Ascending aorta (tissue), 2 donors: ENCODE results near the gene SDR39U1. TPM values are rescaled to one million over a fixed set of nuclear protein-coding genes. Genes with fewer than 3 reads are reported as not detected.

Experiments
- DNase-seq, 2 donors: peaks; one replicate each; pipeline ENCODE4 v3.0.0-alpha.2; 2019; ENCODE audit warnings: low spot score in 2 of 2
- H3K27ac ChIP-seq, 2 donors: fragments of 200-600 bp; sonication (generic); one replicate each; pipeline ENCODE4 v1.5.1; 2016 to 2017; ENCODE audit warnings: mild to moderate bottlenecking in 1 of 2
- H3K27me3 ChIP-seq: fragments of 200-600 bp; sonication (generic); one replicate; pipeline ENCODE4 v1.5.1; 2017
- H3K36me3 ChIP-seq, 2 donors: fragments of 200-600 bp; sonication (generic); one replicate each; pipeline ENCODE4 v1.5.1; 2016
- H3K4me1 ChIP-seq, 2 donors: fragments of 200-600 bp; sonication (generic); one replicate each; pipeline ENCODE4 v1.5.1; 2016 to 2017; ENCODE audit warnings: mild to moderate bottlenecking in 1 of 2
- H3K4me3 ChIP-seq, 2 donors: fragments of 200-600 bp; sonication (generic); one replicate each; pipeline ENCODE4 v1.5.1; 2016 to 2017; ENCODE audit warnings: mild to moderate bottlenecking in 1 of 2
- H3K9me3 ChIP-seq, 2 donors: fragments of 200-600 bp; sonication (generic); one replicate each; pipeline ENCODE4 v1.5.1; 2016
- intact Hi-C: fragments of 100-400 bp; cut with DNase I; formaldehyde crosslinking; loops from one replicate; pipeline ENCODE4 v1.15.1; 2023
- total RNA-seq: library from RNA; depleted of rRNA; stranded (reverse); fragments of >200 nt; gene quantifications from one replicate; pipeline ENCODE4 v1.1.0, GENCODE V29; 2016
- TF ChIP-seq, protein P1 (sequence below), 3 experiments: fragments of 200-600 bp in 2 of 3; fragments of 450-650 bp in 1 of 3; sonication (generic) in 2 of 3; IDR thresholded peaks; one replicate each; pipeline ENCODE4 v1.5.1; 2016 to 2019; ENCODE audit warnings: antibody characterized with exemption in 3 of 3, mild to moderate bottlenecking in 1 of 3, moderate library complexity in 1 of 3

Gene SDR39U1
- total RNA-seq, 1 donor from 2014 or later: 98.3 TPM

GRCh38 chr14:24431569-24432258, 10.9 kb downstream of the SDR39U1 start:
- H3K27ac ChIP-seq: peak overlapping the region; percentile 88 to 96
- intact Hi-C loops: loop anchor here (5.0 to 10.0 kb wide), 2 partner anchors 189 to 1067 kb away; partner anchors contain the start of genes EFS and TINF2
- H3K9me3 ChIP-seq: no peaks in the 10 kb centered on the region
- H3K4me1 ChIP-seq: peaks cover 5 to 27% of the 10 kb centered on the region in 2 donors
- H3K36me3 ChIP-seq: peaks cover 33 to 37% of the 10 kb centered on the region in 2 donors
- TF ChIP-seq, protein P1, sequence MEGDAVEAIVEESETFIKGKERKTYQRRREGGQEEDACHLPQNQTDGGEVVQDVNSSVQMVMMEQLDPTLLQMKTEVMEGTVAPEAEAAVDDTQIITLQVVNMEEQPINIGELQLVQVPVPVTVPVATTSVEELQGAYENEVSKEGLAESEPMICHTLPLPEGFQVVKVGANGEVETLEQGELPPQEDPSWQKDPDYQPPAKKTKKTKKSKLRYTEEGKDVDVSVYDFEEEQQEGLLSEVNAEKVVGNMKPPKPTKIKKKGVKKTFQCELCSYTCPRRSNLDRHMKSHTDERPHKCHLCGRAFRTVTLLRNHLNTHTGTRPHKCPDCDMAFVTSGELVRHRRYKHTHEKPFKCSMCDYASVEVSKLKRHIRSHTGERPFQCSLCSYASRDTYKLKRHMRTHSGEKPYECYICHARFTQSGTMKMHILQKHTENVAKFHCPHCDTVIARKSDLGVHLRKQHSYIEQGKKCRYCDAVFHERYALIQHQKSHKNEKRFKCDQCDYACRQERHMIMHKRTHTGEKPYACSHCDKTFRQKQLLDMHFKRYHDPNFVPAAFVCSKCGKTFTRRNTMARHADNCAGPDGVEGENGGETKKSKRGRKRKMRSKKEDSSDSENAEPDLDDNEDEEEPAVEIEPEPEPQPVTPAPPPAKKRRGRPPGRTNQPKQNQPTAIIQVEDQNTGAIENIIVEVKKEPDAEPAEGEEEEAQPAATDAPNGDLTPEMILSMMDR (IDR thresholded peaks at IDR 0.05): peak; percentile 84 to 92 (median 85)
- peak; percentile 70 to 93 for DNase-seq
- H3K4me3 ChIP-seq: peak overlapping the region; percentile 78 to 92
- no peaks in the 10 kb centered on the region for H3K27me3 ChIP-seq

- Histone ChIP-seq H3K4me1 (peaks cover 5 to 23% of the 10 kb centered on the region in 2 donors), H3K27ac (peak overlapping the region; percentile 88 to 96), H3K4me3 (peak overlapping the region; percentile 78 to 92), H3K36me3 (peaks cover 26 to 31% of the 10 kb centered on the region in 2 donors), H3K27me3 (no peaks in the 10 kb centered on the region), H3K9me3 (no peaks in the 10 kb centered on the region)
- intact Hi-C loops: loop anchor here (1.0 to 10.0 kb wide), 3 partner anchors 65 to 1066 kb away; partner anchors contain the start of genes EFS and TINF2
- DNase-seq: peak in 1 of 2 donors; percentile 66
- TF ChIP-seq, protein P1 (IDR thresholded peaks at IDR 0.05): no peak
Measured at GRCh38 chr14:24430682-24431568, 11.7 kb downstream of the SDR39U1 start.

GRCh38 chr14:24430143-24430681, 12.4 kb downstream of the SDR39U1 start:
- intact Hi-C loops: loop anchor here (1.0 to 10.0 kb wide), 3 partner anchors 64 to 1065 kb away; partner anchors contain the start of genes EFS and TINF2
- peak in 1 of 2 donors; percentile 90 for DNase-seq
- peaks cover 24 to 28% of the 10 kb centered on the region in 2 donors for H3K36me3 ChIP-seq
- H3K9me3 ChIP-seq: no peaks in the 10 kb centered on the region
- TF ChIP-seq, protein P1 (IDR thresholded peaks at IDR 0.05): no peak
- H3K27me3 ChIP-seq: no peaks in the 10 kb centered on the region
- H3K4me1 ChIP-seq: peaks cover 5 to 23% of the 10 kb centered on the region in 2 donors
- H3K4me3 ChIP-seq: peak overlapping the region; percentile 78 to 92
- peak overlapping the region; percentile 88 to 96 for H3K27ac ChIP-seq

DNA sequence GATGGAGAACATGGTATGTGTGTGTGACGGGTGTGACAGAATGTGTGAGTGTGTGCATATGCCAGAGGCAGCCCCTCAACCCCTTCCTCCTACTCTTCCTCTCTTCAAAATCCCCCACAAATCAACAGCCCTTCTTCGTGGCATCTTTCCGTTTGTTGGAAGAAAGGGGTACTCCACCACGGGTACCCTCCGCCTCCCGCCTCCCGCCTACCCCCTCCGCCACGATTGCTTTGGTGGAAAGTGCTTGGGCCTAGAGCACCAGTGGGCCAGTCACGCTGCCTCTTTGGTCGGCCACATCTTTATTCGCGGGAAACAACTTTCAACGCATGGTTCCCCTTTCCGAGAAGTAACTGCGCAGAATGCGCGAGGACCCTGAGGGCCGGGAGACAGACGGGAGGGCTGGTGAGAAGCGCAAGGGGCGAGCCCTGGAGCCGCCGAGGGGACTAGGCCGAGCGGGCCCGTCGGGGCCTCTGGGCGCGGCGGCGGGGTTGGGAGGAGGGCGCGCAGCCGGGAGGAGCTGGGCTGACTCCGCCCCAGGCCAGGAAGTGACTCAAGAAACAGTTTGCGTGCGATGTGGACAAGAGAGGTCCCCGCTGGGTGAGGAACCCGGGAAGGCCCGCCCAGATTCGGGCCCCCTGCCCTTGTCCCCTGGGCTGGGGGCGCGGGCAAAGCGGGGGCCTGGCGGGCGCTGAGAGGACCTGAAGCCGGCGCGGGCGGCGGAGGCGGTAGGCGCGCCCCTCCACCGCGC, 13.0 kb downstream of the SDR39U1 start, which contains the start of the genes CBLN3 and KHNYN:
Gene CBLN3 (minus strand): TSS at position 274 of the 748 bp plus-strand sequence. CDS start 614 bp downstream, outside the sequence.
Gene KHNYN (plus strand): TSS at position 560 of the 748 bp plus-strand sequence. CDS start 777 bp downstream, outside the sequence.
- Histone ChIP-seq H3K4me1 (peaks cover 5 to 23% of the 10 kb centered on the region in 2 donors), H3K4me3 (peak within 1 kb of the TSS; percentile 78 to 92), H3K36me3 (peaks cover 22 to 25% of the 10 kb centered on the region in 2 donors)

More for the DNA sequence above, 13.0 kb downstream of the SDR39U1 start, which contains the start of the genes CBLN3 and KHNYN:
- no peaks in the 10 kb centered on the region for H3K9me3 ChIP-seq
- intact Hi-C loops: loop anchor here (1.0 to 10.0 kb wide), 5 partner anchors 13 to 1065 kb away; partner anchors contain the start of genes EFS, NYNRIN, SDR39U1 and TINF2
- no peaks in the 10 kb centered on the region for H3K27me3 ChIP-seq
- peak within 1 kb of the TSS; percentile 88 to 96 for H3K27ac ChIP-seq
- TF ChIP-seq, protein P1 (IDR thresholded peaks at IDR 0.05): no peak
- DNase-seq: peak; percentile 71 to 95
